A673 (cell line): ENCODE measurements around the gene ENAH. TPM values are rescaled to one million over a fixed set of nuclear protein-coding genes. Genes with fewer than 3 reads are reported as not detected.

Source experiments
- BruUV-seq: library from RNA; stranded (reverse); fragments of 400-500 nt; replicated peaks from 2 replicates; lab custom pipeline; 2021; lab: Mats Ljungman, UMichigan
- CTCF ChIA-PET: fragments of 300-600 bp; sonication (Branson Sonifier 250); formaldehyde crosslinking; loops from one replicate; lab custom pipeline; 2022; ENCODE audit warnings: antibody characterized with exemption; lab: Charles Lee
- POLR2A ChIA-PET: fragments of 300-600 bp; sonication (Branson Sonifier 250); formaldehyde crosslinking; loops from one replicate; lab custom pipeline; 2022; ENCODE audit warnings: antibody characterized with exemption; ENCODE audit not compliant: low non-redundant PET; lab: Charles Lee
- DNase-seq: peaks from one replicate; pipeline ENCODE4 v3.0.0-alpha.2; 2015; ENCODE audit warnings: low spot score
- H3K27ac ChIP-seq: fragments of 200-600 bp; sonication (generic); 2 replicates; pipeline ENCODE4 v1.5.1; 2016; ENCODE audit warnings: mixed run types, low read depth, mild to moderate bottlenecking, mixed read lengths, antibody characterized with exemption, low read length; ENCODE audit not compliant: poor library complexity, severe bottlenecking
- H3K27me3 ChIP-seq: fragments of 200-600 bp; sonication (generic); replicated peaks from 2 replicates; pipeline ENCODE4 v1.6.1; 2017; ENCODE audit warnings: mixed run types, low read depth, mild to moderate bottlenecking, mixed read lengths, antibody characterized with exemption, low read length; ENCODE audit not compliant: insufficient read depth, poor library complexity
- H3K36me3 ChIP-seq: fragments of 200-600 bp; sonication (generic); 2 replicates; pipeline ENCODE4 v1.6.1; 2016; ENCODE audit warnings: mixed run types, mild to moderate bottlenecking, mixed read lengths, antibody characterized with exemption, low read length; ENCODE audit not compliant: insufficient read depth, poor library complexity, severe bottlenecking
- H3K4me1 ChIP-seq: fragments of 200-600 bp; sonication (generic); 2 replicates; pipeline ENCODE4 v1.6.1; 2017; ENCODE audit warnings: mixed run types, mild to moderate bottlenecking, mixed read lengths, antibody characterized with exemption, low read length; ENCODE audit not compliant: insufficient read depth, poor library complexity, severe bottlenecking
- H3K4me3 ChIP-seq: fragments of 200-600 bp; sonication (generic); 2 replicates; pipeline ENCODE4 v1.5.1; 2016; ENCODE audit warnings: low read depth, mixed run types, mild to moderate bottlenecking, mixed read lengths, low read length; ENCODE audit not compliant: poor library complexity, severe bottlenecking
- H3K9me3 ChIP-seq: fragments of 200-600 bp; sonication (generic); 2 replicates; pipeline ENCODE4 v1.6.1; 2016; ENCODE audit warnings: mixed run types, low read depth, mild to moderate bottlenecking, mixed read lengths, antibody characterized with exemption, low read length; ENCODE audit not compliant: poor library complexity, severe bottlenecking
- EZH2 ChIP-seq: fragments of 200-600 bp; sonication (generic); IDR thresholded peaks from 2 replicates; pipeline ENCODE4 v1.6.1; 2017; ENCODE audit warnings: borderline replicate concordance, low read depth, mild to moderate bottlenecking, mixed read lengths, antibody characterized with exemption, low read length; ENCODE audit not compliant: poor library complexity, severe bottlenecking
- intact Hi-C: fragments of 100-400 bp; cut with micrococcal nuclease; formaldehyde crosslinking; loops from one replicate; pipeline ENCODE4 v1.10.0; 2022; ENCODE audit not compliant: unreplicated experiment
- total RNA-seq: library from RNA; stranded (reverse); gene quantifications from 2 replicates; pipeline ENCODE4 v1.2.3, GENCODE V29; 2021
- TF ChIP-seq, protein P1 (sequence below): fragments of 300-800, 200-600 bp; sonication (generic); conservative IDR thresholded peaks from 2 replicates; pipeline ENCODE4 v1.5.1; 2017; ENCODE audit warnings: low read depth, mild to moderate bottlenecking, antibody characterized with exemption, low read length, moderate library complexity, mixed read lengths

The ENAH gene
- total RNA-seq, 1 experiment from 2014 or later, result 186 TPM

DNA sequence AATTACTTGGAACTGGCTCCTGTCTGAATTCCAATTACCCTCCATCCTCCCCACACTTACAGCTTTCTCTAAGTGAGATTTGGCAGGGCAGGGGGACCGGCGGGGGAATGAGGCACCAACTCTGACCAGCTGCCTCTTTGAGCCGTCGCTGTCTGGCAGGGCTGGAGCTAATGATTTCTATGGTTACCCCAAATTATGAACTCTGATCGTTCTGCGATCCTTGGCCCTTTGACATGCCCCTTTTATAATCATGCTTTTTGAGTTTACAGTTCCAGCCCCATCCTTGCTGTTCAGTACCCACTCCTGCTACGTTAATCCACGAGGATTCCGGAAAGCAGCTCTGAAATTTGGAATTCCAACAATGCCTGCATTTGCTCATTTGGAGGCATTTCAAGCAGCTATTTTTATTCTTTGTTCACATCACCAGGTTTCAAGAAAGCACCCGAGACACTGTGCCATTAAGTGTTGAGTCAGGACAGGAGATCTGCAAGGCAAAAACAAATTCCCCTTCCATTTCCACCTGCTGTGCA is 170.4 kb downstream of the ENAH start:
- ChIA-PET CTCF (interaction anchor here (0.7 kb wide), 1 partner anchor 115 kb away, joined by 3 read pairs; no protein-coding TSS in a partner anchor), POLR2A (no interaction called here)
- intact Hi-C loops, result no loop called here
- TF ChIP-seq EZH2, result no peak
- TF ChIP-seq, protein P1, sequence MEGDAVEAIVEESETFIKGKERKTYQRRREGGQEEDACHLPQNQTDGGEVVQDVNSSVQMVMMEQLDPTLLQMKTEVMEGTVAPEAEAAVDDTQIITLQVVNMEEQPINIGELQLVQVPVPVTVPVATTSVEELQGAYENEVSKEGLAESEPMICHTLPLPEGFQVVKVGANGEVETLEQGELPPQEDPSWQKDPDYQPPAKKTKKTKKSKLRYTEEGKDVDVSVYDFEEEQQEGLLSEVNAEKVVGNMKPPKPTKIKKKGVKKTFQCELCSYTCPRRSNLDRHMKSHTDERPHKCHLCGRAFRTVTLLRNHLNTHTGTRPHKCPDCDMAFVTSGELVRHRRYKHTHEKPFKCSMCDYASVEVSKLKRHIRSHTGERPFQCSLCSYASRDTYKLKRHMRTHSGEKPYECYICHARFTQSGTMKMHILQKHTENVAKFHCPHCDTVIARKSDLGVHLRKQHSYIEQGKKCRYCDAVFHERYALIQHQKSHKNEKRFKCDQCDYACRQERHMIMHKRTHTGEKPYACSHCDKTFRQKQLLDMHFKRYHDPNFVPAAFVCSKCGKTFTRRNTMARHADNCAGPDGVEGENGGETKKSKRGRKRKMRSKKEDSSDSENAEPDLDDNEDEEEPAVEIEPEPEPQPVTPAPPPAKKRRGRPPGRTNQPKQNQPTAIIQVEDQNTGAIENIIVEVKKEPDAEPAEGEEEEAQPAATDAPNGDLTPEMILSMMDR, result no peak
- no peaks in the 10 kb centered on the region for H3K36me3 ChIP-seq
- no peak for DNase-seq
- H3K9me3 ChIP-seq, result no peaks in the 10 kb centered on the region
- no peaks in the 10 kb centered on the region for H3K4me1 ChIP-seq
- H3K27me3 ChIP-seq, result no peaks in the 10 kb centered on the region
- BruUV-seq, result no TSS peak
- H3K4me3 ChIP-seq, result no peak overlapping the region
- H3K27ac ChIP-seq, result no peak overlapping the region

GRCh38 chr1:225481738-225482137 is 171.2 kb downstream of the ENAH start:
- no peak overlapping the region for H3K4me3 ChIP-seq
- H3K36me3 ChIP-seq, result no peaks in the 10 kb centered on the region
- ChIA-PET CTCF (interaction anchor here (0.6 to 1.5 kb wide), 3 partner anchors 290 to 297 kb away, joined by 3 to 7 read pairs (median 3); partner anchors contain the start of gene SRP9), POLR2A (no interaction called here)
- H3K27me3 ChIP-seq, result no peaks in the 10 kb centered on the region
- no TSS peak for BruUV-seq
- H3K9me3 ChIP-seq, result no peaks in the 10 kb centered on the region
- no peak overlapping the region for H3K27ac ChIP-seq
- no peak for DNase-seq
- intact Hi-C loops, result no loop called here
- TF ChIP-seq, protein P1, result no peak
- H3K4me1 ChIP-seq, result no peaks in the 10 kb centered on the region

DNA sequence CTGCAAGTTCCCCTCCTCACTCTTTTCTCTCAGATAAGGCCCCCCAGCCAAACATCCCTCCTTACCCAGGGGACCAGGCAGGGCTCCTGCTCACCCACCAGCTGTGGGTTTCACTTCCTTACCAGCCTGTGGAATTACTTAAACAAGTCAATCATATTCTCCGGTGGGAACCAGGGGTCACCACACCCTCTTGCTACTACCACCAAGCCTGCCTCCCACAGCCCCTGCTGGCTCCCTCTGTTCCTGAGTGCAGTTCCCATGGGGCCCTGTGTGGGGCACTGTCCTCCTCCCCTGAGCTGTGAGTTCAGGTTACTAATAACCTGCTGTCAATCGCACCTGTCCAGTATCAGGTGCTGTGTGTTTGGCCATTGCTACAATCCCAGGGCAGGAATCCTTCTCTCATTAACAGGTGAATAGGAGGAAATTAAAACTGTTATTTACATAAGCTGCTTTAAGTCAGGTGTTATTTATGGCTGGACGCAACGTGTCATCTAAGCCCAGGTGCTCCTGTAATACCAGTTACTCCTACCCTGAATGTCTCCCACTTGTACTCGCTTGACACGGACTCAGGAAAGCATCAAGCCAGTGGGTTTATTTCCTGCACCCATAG is 172.0 kb downstream of the ENAH start:
- H3K9me3 ChIP-seq, result no peaks in the 10 kb centered on the region
- TF ChIP-seq, protein P1, result peak; percentile 96
- no peak for TF ChIP-seq EZH2
- DNase-seq, result peak; percentile 58
- no peak overlapping the region for H3K27ac ChIP-seq
- no TSS peak for BruUV-seq
- no peak overlapping the region for H3K4me3 ChIP-seq
- H3K4me1 ChIP-seq, result no peaks in the 10 kb centered on the region
- CTCF ChIA-PET, result interaction anchor here (0.5 to 1.5 kb wide), 6 partner anchors 178 to 402 kb away, joined by 3 to 7 read pairs (median 4); partner anchors contain the start of genes SRP9 and TMEM63A
- no peaks in the 10 kb centered on the region for H3K36me3 ChIP-seq
- H3K27me3 ChIP-seq, result no peaks in the 10 kb centered on the region
- intact Hi-C loops, result no loop called here
- POLR2A ChIA-PET, result no interaction called here
